Dermis microvascular lymphatic vessel endothelial cell (primary cell): Measurements from ENCODE around the gene AOPEP. TPM values are rescaled to one million over a fixed set of nuclear protein-coding genes. Genes with fewer than 3 reads are reported as not detected.

Experiments
- DNase-seq, 2 donors: peaks; one replicate each; pipeline versions ENCODE4 v3.0.0 to v3.0.0-alpha.2; 2010; ENCODE audit warnings: low read depth in 2 of 2
- total RNA-seq: library from RNA; depleted of rRNA; stranded (reverse); fragments of >200 nt; gene quantifications from 2 replicates; pipeline ENCODE4 v1.2.1, GENCODE V29; 2014

Gene AOPEP
- total RNA-seq, 1 donor from 2014 or later: 24.6 TPM

DNA sequence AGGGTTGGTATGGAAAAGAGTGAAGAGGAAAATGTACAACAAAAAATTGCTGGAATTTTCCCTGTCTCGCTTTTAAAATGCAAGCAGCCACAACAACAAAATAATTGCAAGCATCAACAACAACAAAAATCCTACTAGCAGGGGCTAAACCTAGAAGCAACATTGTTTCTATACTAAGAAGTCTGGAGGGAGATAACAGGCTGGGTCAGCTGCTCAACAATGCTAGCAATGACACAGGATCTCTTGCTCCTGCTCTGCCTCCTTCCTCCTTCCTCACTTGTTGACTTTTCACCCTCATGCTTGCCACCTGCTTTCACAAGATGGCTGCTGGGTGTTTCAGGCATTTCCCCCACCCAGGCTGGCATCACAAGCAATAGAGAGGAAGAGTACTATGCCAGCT lies 7.6 kb upstream of the AOPEP start:
- DNase-seq: no peak

- DNase-seq: no peak
Observed at GRCh38 chr9:94719878-94720277, 6.6 kb upstream of the AOPEP start.

GRCh38 chr9:94720846-94721549 lies 5.5 kb upstream of the AOPEP start:
- no peak for DNase-seq

DNA sequence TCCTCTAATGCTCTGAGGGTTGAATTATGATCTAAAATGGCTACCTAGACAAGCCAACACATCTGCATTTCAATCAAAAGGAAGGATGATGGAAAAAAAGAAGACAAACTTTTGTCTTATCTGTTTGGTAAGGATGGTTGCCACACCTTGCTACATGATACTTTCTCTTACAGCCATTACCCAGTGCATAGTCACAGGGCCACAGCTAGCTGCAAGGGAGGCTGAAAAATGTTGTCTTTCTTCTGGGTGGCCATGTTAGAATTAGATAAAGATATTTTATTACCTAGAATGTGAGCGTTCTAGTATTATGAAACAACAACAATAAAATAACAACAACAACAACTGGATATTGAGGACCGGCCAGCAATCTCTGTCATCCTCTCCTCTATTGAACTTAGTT lies 4.7 kb upstream of the AOPEP start:
- no peak for DNase-seq

GRCh38 chr9:94725293-94725692 lies 1.2 kb upstream of the AOPEP start:
- no peak for DNase-seq

DNA sequence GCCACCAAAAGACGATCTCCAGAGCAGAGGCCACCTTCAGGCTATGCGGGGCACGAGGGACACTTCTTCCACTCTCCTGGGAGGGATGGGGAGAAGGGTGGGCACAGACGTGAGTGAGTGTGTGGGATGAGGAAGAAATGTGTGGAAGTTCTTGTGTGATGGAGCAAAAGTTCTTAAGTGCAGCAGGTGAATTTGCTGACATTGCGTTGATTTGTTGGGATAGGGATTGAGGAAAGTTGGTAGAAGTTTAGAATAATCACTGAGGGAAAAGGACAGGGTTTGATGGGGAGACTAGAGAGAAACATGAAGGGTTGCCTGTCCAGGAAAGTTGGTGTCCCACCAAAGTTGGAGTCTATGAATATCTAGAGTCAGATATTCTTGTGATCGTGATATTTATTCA lies 2.2 kb downstream of the AOPEP start:
- no peak for DNase-seq

GRCh38 chr9:94729199-94729598 lies 2.7 kb downstream of the AOPEP start:
- DNase-seq: no peak

GRCh38 chr9:94734054-94734754 lies 7.7 kb downstream of the AOPEP start:
- peak in 1 of 2 donors; percentile 8 for DNase-seq

DNA sequence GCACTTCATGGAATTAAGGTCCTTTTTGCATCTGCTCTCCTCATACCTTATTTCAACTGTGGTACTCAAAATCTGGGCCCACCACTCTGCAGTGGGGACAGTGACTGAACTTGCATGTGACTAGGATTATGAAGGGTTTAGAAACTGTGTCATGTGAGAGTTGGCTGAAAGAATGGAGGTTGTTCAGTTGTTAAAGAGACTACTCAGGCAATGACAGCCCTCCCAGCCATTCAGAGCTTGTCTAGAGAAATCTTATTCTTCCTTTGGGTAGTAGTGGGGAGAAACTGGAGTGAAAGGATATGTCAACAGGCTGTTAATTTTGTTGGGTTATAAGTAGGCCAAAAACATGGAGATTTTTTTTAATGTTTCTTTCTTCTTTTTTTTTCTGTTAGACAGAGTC lies 10.3 kb downstream of the AOPEP start:
- DNase-seq: no peak

GRCh38 chr9:94740145-94740840 lies 13.8 kb downstream of the AOPEP start:
- DNase-seq: no peak

GRCh38 chr9:94741866-94742265 lies 15.4 kb downstream of the AOPEP start:
- DNase-seq: no peak

- DNase-seq: peak in 1 of 2 donors; percentile 78
Observed at GRCh38 chr9:94743035-94743954, 16.8 kb downstream of the AOPEP start.

DNA sequence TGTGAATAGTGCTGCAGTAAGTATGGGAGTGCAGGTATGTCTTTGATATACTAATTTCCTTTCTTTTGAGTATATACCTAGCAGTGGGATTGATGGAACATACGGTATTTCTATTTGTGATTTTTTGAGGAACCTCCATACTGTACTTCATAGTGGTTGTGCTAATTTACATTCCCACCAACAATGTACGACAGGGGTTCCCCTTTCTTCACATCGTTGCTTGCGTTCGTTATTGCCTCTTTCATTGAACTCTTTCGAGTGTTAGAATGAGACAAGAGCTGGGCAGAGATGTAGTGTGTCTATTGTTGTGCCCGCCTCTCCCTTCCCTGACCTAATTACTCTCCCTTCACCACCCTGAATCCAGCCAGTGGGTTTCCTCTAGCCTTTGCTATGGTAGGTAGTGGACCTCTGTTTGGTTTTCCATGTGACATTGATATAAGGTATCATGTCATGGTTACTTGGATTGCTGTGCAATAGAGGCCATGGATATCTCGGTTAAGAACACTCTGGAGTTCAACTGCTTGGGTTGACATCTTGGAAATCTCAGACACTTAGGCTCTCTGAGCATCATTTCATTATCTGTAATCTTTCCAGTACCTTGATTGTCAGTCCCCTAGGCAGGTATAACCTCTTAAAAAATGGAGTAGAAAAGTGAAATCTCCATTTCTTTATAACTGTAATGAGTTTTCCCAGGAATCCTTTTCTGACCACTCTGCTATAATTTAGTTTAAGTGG lies 19.5 kb downstream of the AOPEP start:
- no peak for DNase-seq

DNA sequence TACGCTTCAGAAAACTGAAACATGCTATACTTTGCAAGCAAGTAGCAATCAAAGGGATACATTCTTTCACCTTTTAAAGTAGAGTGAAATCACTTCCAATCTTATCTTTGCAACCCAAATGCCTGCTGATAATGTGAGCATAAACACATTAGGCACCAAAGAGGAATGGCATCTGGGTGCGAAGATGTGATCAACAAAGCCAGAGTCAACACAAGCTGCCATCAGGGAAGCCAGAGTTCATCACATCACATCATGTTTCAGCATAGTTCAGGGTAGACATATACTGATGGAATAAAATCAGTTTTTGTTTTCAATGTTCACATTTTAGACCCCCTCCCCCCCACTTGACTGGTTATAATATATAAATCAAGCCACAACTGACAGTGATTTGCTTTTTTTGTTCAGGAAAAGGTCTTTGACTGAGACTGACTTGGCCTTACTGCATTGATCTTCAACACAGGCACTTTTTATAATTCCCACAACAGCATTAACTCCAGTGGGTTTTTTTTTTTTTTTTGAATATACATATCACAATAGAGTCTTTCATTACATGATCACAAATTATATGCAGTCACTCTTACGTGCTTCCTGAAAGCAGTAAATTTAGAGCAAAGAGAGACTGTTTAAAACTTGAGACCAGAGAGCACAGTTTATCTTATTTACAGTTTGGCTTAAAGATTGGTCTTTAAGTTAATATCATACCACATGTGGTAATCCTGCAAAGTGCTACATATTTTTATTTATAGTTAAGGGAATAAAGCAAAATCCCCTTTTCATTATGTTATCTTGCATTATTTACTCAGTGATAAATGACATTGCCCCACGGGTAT lies 20.3 kb downstream of the AOPEP start:
- no peak for DNase-seq

DNA sequence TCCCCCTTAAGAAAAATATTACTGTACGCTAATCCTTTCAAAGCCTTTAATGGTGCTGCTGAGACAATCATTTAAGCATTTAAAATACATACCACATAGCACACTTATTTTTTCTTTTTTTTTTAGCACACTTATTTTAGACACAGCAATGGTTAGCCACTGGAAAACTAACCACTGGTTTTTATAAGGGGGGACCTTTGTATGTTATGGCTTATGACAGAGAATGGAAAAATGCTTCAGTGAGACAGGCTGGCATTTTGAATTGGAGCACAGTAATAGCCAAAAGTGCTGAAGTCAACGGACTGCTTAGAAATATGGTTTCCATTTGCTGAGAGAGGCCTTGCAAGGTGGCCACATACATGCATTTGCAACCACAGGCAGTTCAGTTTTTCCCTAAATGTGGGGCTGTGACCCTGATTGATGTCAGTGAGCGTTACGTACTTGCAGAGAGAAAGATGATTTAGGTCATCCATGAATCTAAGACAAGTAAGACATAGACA lies 28.5 kb downstream of the AOPEP start:
- DNase-seq: no peak

GRCh38 chr9:94757158-94757557 lies 30.7 kb downstream of the AOPEP start:
- no peak for DNase-seq

DNA sequence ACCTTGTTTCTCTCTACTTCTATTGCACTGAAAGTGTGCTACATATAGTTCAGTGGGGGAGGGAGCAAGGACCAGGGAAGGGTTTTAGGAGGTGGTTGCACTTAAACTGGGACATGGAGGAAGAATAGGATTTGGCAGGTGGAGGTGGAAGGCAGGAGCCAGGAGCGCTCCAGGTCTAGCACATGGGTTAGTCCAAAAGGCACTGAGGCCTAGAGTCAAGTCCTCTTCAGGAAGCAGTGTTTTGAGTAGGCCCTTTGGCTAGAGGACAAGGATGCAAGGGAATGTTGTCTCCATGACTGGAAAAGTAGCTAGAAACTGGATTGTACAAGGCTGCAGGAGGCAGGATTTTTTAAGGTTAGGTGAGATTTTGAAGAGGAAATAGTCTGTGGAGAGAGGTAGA lies 31.5 kb downstream of the AOPEP start:
- DNase-seq: no peak

DNA sequence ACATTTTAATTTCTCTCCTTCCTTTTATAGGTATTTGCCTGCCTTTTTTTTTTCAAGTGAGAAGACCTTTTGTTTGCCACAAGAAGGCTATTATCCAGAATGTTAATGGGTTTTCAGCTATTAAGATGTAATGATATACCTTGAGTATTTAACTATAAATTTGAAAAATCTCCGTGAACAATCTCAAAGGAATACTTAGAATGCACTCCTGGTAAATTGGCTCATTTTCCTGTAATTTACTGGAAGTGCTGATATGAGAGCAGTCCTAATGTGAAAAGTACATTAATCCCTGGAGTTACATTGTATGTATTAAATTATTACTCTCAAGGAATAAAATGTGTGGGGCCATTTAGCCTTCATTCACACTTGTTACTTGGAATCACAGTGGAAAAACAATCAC lies 32.4 kb downstream of the AOPEP start:
- no peak for DNase-seq

GRCh38 chr9:94760010-94760409 lies 33.5 kb downstream of the AOPEP start:
- DNase-seq: no peak

- DNase-seq: no peak
Observed at GRCh38 chr9:94760660-94761059, 34.2 kb downstream of the AOPEP start.
